Measurements from ENCODE around the gene GNB1. TPM values are rescaled to one million over a fixed set of nuclear protein-coding genes. Genes with fewer than 3 reads are reported as not detected.
A peak's percentile ranks its signal among the peaks of the same experiment; 100 is the strongest.

GNB1 gene
- total and polyA plus RNA-seq, 8 donors = 241 to 360 (median 271) TPM

DNA sequence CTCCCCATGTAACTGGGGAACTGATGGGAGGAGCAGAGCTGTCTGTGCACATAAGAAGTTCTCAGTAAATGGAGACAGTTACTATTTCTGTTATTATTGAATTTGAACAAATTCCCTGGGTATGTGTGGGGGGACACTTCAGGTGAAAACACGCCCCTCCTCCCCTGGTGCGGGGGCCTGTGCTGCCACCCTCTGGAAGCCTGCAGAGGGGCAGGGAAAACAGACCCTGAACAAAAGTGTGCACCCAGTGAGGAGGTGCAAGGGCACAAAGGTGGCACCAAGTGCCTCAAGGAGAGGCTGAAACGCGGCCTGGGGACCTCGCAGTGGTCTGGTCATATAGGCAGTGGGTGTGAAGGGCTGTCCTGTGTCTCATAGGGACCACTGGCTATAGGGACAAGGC, 94.4 kb downstream of the GNB1 start:
- peaks cover 0 to 99% of the 10 kb centered on the region in 2 donors for H3K36me3 ChIP-seq
- intact Hi-C loops (cut with DNase I) = no loop called here

GRCh38 chr1:1794999-1795398, 95.9 kb downstream of the GNB1 start:
- TF ChIP-seq, protein P1, sequence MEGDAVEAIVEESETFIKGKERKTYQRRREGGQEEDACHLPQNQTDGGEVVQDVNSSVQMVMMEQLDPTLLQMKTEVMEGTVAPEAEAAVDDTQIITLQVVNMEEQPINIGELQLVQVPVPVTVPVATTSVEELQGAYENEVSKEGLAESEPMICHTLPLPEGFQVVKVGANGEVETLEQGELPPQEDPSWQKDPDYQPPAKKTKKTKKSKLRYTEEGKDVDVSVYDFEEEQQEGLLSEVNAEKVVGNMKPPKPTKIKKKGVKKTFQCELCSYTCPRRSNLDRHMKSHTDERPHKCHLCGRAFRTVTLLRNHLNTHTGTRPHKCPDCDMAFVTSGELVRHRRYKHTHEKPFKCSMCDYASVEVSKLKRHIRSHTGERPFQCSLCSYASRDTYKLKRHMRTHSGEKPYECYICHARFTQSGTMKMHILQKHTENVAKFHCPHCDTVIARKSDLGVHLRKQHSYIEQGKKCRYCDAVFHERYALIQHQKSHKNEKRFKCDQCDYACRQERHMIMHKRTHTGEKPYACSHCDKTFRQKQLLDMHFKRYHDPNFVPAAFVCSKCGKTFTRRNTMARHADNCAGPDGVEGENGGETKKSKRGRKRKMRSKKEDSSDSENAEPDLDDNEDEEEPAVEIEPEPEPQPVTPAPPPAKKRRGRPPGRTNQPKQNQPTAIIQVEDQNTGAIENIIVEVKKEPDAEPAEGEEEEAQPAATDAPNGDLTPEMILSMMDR (IDR thresholded peaks at IDR 0.05) = no peak
- no peaks in the 10 kb centered on the region for H3K4me1 ChIP-seq
- no peak overlapping the region for H3K27ac ChIP-seq
- H3K9me3 ChIP-seq = no peaks in the 10 kb centered on the region
- H3K4me3 ChIP-seq = no peak overlapping the region
- peaks cover 5 to 100% of the 10 kb centered on the region in 2 donors for H3K36me3 ChIP-seq
- DNase-seq = no peak
- no peak for ATAC-seq
- intact Hi-C loops (cut with DNase I) = no loop called here
- no peaks in the 10 kb centered on the region for H3K27me3 ChIP-seq

More for the DNA sequence above, 94.4 kb downstream of the GNB1 start:
- Histone ChIP-seq H3K4me1 (no peaks in the 10 kb centered on the region), H3K27ac (no peak overlapping the region), H3K4me3 (no peak overlapping the region), H3K9me3 (no peaks in the 10 kb centered on the region), H3K27me3 (no peaks in the 10 kb centered on the region)
- TF ChIP-seq, protein P1 (IDR thresholded peaks at IDR 0.05) = no peak
- DNase-seq = no peak
- peak; percentile 41 for ATAC-seq

GRCh38 chr1:1793481-1794244, 97.2 kb downstream of the GNB1 start:
- TF ChIP-seq, protein P1 (IDR thresholded peaks at IDR 0.05) = no peak
- Histone ChIP-seq H3K4me3 (no peak overlapping the region), H3K36me3 (peaks cover 8 to 100% of the 10 kb centered on the region in 2 donors), H3K9me3 (no peaks in the 10 kb centered on the region), H3K4me1 (no peaks in the 10 kb centered on the region), H3K27me3 (no peaks in the 10 kb centered on the region), H3K27ac (no peak overlapping the region)
- intact Hi-C loops (cut with DNase I) = no loop called here
- ATAC-seq (no peak), DNase-seq (no peak)

DNA sequence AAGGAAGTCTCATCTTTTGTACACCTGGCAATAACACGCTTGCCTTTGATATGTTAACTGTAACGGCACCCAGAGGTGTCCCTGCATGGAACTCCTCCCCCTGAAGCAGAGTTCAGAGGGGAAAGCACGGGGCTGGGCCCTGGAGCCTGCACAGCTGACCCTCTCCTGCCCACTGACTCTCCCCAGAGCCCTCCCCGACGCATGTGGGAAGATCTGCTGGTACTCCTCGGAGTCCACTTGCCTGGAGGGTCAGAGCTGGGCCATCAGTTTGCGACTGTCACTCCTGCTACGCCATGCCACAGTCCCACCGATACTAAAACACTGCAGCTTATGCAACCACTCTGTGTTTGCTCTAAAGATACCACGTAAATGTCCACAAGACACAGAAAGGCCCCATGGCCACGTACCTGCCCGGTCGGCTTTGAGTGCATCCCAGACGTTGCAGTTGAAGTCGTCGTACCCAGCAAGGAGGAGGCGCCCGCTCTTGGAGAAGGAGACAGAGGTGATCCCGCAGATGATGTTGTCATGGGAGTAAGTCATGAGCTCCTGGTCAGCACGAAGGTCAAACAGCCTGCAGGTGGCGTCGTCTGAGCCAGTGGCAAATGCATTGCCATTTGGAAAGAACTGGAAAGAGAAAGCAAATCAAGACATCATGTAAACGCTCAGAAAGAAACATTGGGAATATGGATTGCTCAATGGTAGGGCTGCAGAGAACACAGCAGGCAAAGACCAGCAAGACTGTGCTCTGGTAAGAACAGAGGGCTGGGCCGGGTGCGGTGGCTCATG, 102.0 kb downstream of the GNB1 start:
- intact Hi-C loops (cut with DNase I) = no loop called here
- DNase-seq = no peak
- ATAC-seq = no peak
- Histone ChIP-seq H3K9me3 (no peaks in the 10 kb centered on the region), H3K27me3 (no peaks in the 10 kb centered on the region), H3K4me1 (peaks cover 0 to 4% of the 10 kb centered on the region in 2 donors), H3K27ac (peak overlapping the region in 1 of 2 donors; percentile 48), H3K4me3 (no peak overlapping the region), H3K36me3 (peaks cover 9 to 94% of the 10 kb centered on the region in 2 donors)
- TF ChIP-seq, protein P1 (IDR thresholded peaks at IDR 0.05) = no peak

DNA sequence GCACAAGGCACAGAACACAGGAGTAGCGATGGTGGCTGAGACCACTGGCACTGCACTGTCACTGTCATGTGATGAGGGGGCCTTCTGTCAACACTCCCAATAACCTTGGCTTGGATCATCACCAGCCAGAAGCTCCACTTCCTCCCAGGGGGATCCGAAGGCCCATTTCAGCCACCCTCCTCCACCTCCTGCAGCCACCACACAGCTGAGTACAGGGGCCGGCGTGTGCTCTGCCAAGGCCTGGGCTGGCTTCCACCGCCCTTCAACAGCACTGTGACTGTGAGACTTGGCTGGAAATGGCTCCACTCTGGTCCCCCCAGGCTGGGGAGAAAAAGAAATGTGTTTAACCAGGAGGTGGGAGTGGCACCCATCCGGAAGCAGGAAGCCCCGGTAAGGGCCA, 102.8 kb downstream of the GNB1 start:
- no peak for DNase-seq
- TF ChIP-seq, protein P1 (IDR thresholded peaks at IDR 0.05) = no peak

More for the DNA sequence above, 102.8 kb downstream of the GNB1 start:
- ATAC-seq = no peak
- Histone ChIP-seq H3K4me1 (peaks cover 5 to 11% of the 10 kb centered on the region in 2 donors), H3K27ac (peak overlapping the region in 1 of 2 donors; percentile 37), H3K27me3 (no peaks in the 10 kb centered on the region), H3K36me3 (peaks cover 9 to 87% of the 10 kb centered on the region in 2 donors), H3K4me3 (no peak overlapping the region), H3K9me3 (no peaks in the 10 kb centered on the region)
- intact Hi-C loops (cut with DNase I) = no loop called here
